Measurements from ENCODE around the gene ANKS1B. TPM values are rescaled to one million over a fixed set of nuclear protein-coding genes. Genes with fewer than 3 reads are reported as not detected.

The ANKS1B gene
- total and polyA plus RNA-seq, 10 of the 15 experiments (the other 5 are each of a cell fraction or from before 2014, with no cell fraction given) = 0.16 to 1.3 (median 0.82) TPM; not detected in 7

DNA sequence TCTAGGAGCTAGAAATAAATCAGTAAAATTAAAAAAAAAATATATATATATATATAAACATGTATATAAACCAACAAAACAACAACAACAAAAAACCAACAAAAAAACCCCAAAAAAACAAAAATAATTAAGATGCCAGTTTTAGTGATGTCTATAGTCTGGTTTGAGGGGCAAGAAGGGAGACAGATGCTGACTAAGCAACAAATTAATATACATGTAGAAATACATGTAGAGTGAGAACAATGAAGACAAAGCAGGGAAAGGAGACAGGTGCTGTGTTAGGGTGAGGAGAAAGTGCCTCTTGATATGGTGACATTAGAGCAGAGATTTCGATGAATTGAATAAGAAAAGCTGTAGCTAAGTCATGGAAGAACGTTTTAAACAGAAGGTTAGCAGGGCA lies 861.8 kb downstream of the ANKS1B start:
- Histone ChIP-seq H3K4me1 (ENCODE audit: control insufficient read depth, insufficient read depth, low read length) (no peaks in the 10 kb centered on the region), H3K4me3 (no peak overlapping the region), H3K4me2 (ENCODE audit: control insufficient read depth, insufficient read depth) (no peak overlapping the region), H3K27ac (ENCODE audit: control insufficient read depth, insufficient read depth) (no peak overlapping the region), H3K9ac (ENCODE audit: control insufficient read depth, insufficient read depth, low read length) (no peak overlapping the region), H3K9me3 (replicated peaks; ENCODE audit: control insufficient read depth, insufficient read depth, low read length) (no peaks in the 10 kb centered on the region), H4K20me1 (ENCODE audit: control insufficient read depth, insufficient read depth) (no peaks in the 10 kb centered on the region), H3K79me2 (ENCODE audit: control insufficient read depth, insufficient read depth, low read length) (no peaks in the 10 kb centered on the region), H3K36me3 (ENCODE audit: control insufficient read depth in 2 of 2, insufficient read depth in 2 of 2, low read length in 1 of 2) (no peaks in the 10 kb centered on the region), H3K27me3 (replicated peaks in 1 of 2; ENCODE audit: control insufficient read depth in 2 of 2, insufficient read depth in 2 of 2, low read length in 1 of 2) (no peaks in the 10 kb centered on the region; a peak in 1 of 4 replicates), H2AFZ (ENCODE audit: control insufficient read depth, low read depth, low read length) (no peak overlapping the region)
- no peak for DNase-seq (ENCODE audit: low read depth, low spot score)
- intact Hi-C loops (cut with micrococcal nuclease; ENCODE audit: unreplicated experiment) (no loop called here), in situ Hi-C loops (cut with MboI) (no loop called here)
- ChIA-PET SMC1A (ENCODE audit: uncharacterized antibody, unreplicated experiment) (no interaction called here), CTCF (no interaction called here), POLR2A (no interaction called here), RAD21 (ENCODE audit: unreplicated experiment) (no interaction called here)
- no peak for TF ChIP-seq MTA3 (IDR thresholded peaks at IDR 0.05; ENCODE audit: borderline replicate concordance, low read length)
- TF ChIP-seq, protein P1, sequence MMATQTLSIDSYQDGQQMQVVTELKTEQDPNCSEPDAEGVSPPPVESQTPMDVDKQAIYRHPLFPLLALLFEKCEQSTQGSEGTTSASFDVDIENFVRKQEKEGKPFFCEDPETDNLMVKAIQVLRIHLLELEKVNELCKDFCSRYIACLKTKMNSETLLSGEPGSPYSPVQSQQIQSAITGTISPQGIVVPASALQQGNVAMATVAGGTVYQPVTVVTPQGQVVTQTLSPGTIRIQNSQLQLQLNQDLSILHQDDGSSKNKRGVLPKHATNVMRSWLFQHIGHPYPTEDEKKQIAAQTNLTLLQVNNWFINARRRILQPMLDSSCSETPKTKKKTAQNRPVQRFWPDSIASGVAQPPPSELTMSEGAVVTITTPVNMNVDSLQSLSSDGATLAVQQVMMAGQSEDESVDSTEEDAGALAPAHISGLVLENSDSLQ (IDR thresholded peaks at IDR 0.05) = no peak
- BruUV-seq (replicated peaks) = no TSS peak
- ATAC-seq = no peak
- no peak for FAIRE-seq
- WGBS (ENCODE audit: insufficient coverage, insufficient replicate concordance, low lambda C conversion rate, missing lambda C conversion rate) = 3% methylated on average over 2 of the region's 2 CpGs

DNA sequence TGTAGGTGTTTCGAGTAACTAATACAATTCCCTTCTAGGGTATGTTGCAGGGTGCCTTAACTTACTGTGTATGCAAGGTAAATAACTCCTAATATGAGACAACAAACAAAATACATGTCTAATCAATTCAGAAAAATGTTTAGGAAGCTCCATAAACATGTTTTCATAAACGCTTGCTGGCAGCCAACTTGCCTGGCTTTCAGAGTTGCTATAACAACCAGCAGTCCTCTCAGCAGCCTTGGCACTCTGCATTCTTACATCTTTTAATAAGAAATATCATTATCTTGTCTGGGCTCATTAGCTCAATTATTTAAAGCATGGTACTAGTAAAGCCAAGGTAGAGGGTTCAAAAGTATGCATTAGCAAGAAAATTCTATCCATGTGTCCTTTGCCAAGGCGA lies 862.2 kb downstream of the ANKS1B start:
- no peaks in the 10 kb centered on the region for H3K4me1 ChIP-seq (ENCODE audit: control insufficient read depth, insufficient read depth, low read length)
- H4K20me1 ChIP-seq (ENCODE audit: control insufficient read depth, insufficient read depth) = no peaks in the 10 kb centered on the region
- no peak overlapping the region for H3K27ac ChIP-seq (ENCODE audit: control insufficient read depth, insufficient read depth)
- SMC1A ChIA-PET (ENCODE audit: uncharacterized antibody, unreplicated experiment) = interaction anchor here (0.8 kb wide), 1 partner anchor 16 kb away, joined by 3 read pairs; no protein-coding TSS in a partner anchor
- H3K36me3 ChIP-seq (ENCODE audit: control insufficient read depth in 2 of 2, insufficient read depth in 2 of 2, low read length in 1 of 2) = no peaks in the 10 kb centered on the region
- 4% methylated on average over 3 of the region's 3 CpGs for WGBS (ENCODE audit: insufficient coverage, insufficient replicate concordance, low lambda C conversion rate, missing lambda C conversion rate)
- ATAC-seq = no peak
- no peaks in the 10 kb centered on the region for H3K9me3 ChIP-seq (replicated peaks; ENCODE audit: control insufficient read depth, insufficient read depth, low read length)
- no peak for DNase-seq (ENCODE audit: low read depth, low spot score)
- no peak overlapping the region for H2AFZ ChIP-seq (ENCODE audit: control insufficient read depth, low read depth, low read length)
- no peak overlapping the region for H3K4me3 ChIP-seq
- POLR2A ChIA-PET = no interaction called here
- CTCF ChIA-PET = interaction anchor here (0.6 kb wide), 1 partner anchor 1266 kb away, joined by 3 read pairs; no protein-coding TSS in a partner anchor
- H3K27me3 ChIP-seq (replicated peaks in 1 of 2; ENCODE audit: control insufficient read depth in 2 of 2, insufficient read depth in 2 of 2, low read length in 1 of 2) = no peaks in the 10 kb centered on the region; a peak in 1 of 4 replicates
- intact Hi-C loops (cut with micrococcal nuclease; ENCODE audit: unreplicated experiment) (no loop called here), in situ Hi-C loops (cut with MboI) (no loop called here)
- BruUV-seq (replicated peaks) = no TSS peak
- H3K79me2 ChIP-seq (ENCODE audit: control insufficient read depth, insufficient read depth, low read length) = no peaks in the 10 kb centered on the region
- RAD21 ChIA-PET (ENCODE audit: unreplicated experiment) = no interaction called here
- H3K4me2 ChIP-seq (ENCODE audit: control insufficient read depth, insufficient read depth) = no peak overlapping the region
- TF ChIP-seq SREBF1 (IDR thresholded peaks at IDR 0.05; ENCODE audit: low read length) (no peak), GABPA (IDR thresholded peaks at IDR 0.05; ENCODE audit: low read depth) (no peak), BACH1 (IDR thresholded peaks at IDR 0.05; ENCODE audit: borderline replicate concordance) (no peak), IRF4 (IDR thresholded peaks at IDR 0.05; ENCODE audit: low read depth, low read length) (no peak), CREM (IDR thresholded peaks at IDR 0.05; ENCODE audit: low read depth) (no peak), KDM1A (IDR thresholded peaks at IDR 0.05; ENCODE audit: borderline replicate concordance) (no peak), BMI1 (IDR thresholded peaks at IDR 0.05; ENCODE audit: borderline replicate concordance) (no peak)
- FAIRE-seq = no peak
- H3K9ac ChIP-seq (ENCODE audit: control insufficient read depth, insufficient read depth, low read length) = no peak overlapping the region
